22Rv1 (cell line): ENCODE data around the gene SLCO3A1.

ENCODE experiments used
- H3K27ac ChIP-seq: fragments of 450-650 bp; 2 replicates; pipeline ENCODE4 v1.5.1; 2017
- CTCF ChIP-seq: fragments of 450-650 bp; IDR thresholded peaks from 2 replicates; pipeline ENCODE4 v1.5.1; 2017; ENCODE audit warnings: mild to moderate bottlenecking
- ZFX ChIP-seq: fragments of 450-650 bp; IDR thresholded peaks from 2 replicates; pipeline ENCODE4 v1.6.1; 2017; ENCODE audit warnings: antibody characterized with exemption, borderline replicate concordance

Gene SLCO3A1

DNA sequence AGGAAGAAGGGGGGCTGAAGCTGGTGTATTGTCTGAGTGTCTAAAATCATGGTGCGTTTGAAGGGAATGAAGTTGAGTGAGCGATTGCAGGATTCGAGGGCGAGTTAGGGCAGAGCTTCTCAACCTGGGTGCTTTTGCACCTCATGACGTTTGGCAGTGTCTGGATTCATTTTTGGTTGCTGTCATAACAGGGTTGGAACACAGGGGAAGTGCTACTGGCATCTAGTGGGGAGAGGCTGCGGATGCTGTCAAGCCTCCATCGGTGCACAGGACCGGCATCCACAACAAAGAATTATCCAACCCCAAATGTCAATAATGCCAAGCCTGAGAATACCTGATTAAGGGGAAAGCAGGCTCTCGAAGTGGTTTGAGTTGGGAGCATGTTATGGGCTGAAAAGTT, 120.0 kb downstream of the SLCO3A1 start:
- no peak overlapping the region for H3K27ac ChIP-seq
- TF ChIP-seq CTCF (no peak), ZFX (no peak)

DNA sequence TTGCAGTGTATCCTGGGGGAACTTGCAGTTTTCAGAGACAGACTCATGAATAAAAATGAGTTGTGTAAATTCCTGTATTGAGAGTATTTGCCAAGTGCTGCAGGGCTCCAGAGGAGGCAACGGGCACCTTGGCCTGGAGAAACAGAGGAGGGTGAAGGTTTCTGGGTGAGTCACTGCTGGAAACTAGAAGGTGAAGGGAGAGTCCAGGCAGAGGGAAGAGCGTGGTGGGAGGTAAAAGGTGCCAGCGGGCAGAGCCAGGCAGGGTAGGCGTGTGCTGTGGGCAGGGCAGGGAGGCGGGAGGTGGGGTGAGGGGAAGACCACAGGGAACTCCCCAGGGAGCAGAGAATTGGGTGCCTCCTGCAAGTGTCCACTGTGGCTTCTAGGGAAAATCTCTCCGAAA, 120.8 kb downstream of the SLCO3A1 start:
- H3K27ac ChIP-seq, result no peak overlapping the region
- TF ChIP-seq CTCF (no peak), ZFX (no peak)

DNA sequence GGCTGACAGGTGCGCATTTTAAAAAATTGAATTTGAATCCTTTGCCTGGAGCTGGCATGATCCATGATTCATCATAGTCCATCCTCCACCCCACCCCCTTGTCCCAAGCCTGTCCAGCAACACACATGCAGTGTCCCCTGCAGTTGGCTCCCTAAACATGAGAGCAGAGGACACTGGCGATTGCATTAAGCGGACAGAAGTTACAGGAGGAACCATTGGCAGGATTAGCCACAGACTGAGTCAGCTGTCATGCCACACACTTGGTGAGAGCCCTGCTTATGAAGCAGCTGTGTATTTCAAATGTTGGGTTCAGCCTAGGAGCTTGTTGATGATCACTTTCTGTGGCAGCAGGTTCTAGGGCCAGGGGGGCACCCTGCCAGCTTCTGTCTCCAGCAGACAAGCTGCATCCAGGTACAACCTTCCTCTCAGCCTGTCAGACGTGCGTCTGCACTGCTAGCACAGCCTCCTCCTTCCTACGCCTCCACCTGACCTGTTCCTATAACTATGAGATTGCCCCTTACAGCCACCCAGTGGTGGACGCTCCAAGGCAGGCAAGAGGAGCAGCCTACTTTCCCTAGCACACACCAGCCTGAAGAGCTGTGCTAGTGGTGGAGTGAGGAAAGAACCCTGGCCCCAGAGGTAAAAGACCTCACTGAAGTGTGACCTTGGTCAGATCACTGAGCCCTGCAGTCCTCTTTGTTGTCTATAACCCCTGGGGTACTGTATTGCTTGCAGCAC, 121.9 kb downstream of the SLCO3A1 start:
- TF ChIP-seq CTCF (no peak), ZFX (no peak)
- no peak overlapping the region for H3K27ac ChIP-seq

DNA sequence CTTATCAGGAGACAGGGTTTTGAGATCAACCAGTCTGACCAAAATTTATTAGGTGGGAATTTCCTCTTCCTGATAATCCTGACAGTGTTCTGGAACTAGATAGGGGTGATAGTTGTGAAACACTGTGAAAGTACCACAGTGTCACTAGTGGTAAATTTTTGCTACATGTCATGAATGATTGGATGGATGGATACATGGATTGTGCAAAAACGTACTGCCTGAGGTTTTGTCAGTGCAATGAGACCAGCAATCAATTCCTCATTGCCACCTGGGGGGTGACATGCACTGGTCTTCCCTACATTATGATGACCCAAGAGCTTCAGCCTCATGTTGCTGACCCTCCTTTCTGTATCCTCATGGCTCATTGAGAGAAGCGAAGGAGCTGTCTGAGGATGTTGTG, 123.5 kb downstream of the SLCO3A1 start:
- no peak overlapping the region for H3K27ac ChIP-seq
- no peak for TF ChIP-seq CTCF
- no peak for TF ChIP-seq ZFX

- TF ChIP-seq ZFX (no peak), CTCF (no peak)
- H3K27ac ChIP-seq, result no peak overlapping the region
These were observed 127.2 kb downstream of the SLCO3A1 start for GRCh38 chr15:91980502-91981267.

DNA sequence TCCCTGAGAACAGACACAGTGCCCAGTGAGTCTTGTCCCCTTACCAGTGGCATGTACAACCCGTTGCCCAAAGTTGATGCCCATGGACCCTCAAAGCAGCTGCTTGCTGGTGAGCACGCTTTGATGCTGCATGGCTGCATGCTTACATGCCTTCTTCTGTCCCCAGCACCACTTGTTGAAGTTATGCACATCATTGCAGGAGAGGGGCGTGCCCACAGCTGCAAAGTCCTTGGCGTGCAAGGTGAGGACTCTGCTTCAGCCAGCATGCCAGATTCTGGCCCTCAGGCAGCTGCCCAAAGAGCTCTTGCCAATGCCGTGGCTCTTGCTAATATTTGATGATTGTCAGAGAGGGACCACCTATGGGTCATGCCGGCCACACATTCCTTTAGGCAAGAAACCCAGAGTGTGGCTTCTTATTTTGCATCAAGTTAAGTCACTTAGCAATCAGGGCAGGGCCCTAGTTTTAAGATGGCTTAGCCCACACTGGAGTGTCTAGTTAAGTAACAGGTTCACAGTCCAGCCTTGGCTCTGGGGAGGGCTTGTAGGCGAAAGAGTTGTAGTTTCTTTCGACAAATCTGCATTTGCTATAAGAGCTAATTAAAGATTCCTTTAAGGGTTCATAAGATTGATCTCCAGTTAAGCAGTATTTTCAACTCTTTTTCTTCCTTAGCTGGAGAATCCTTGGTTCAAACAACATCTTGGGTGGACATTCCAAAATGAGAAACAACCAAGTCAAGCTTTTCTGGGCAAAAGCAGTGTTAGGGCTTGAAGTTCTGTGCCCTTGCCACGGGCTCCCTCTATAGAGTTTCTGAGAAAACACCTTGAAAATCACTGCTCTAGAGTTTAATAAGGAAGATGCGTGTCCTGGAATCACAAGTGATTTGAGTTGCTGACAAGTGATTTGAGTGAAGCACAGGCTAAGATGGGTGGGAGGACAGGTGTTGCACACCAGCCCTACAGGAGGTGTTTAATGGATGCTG, 128.6 kb downstream of the SLCO3A1 start:
- no peak overlapping the region for H3K27ac ChIP-seq

More for the DNA sequence above, 128.6 kb downstream of the SLCO3A1 start:
- TF ChIP-seq ZFX, result no peak
- TF ChIP-seq CTCF, result no peak
